ENCODE measurements around the gene ARHGAP6. TPM values are rescaled to one million over a fixed set of nuclear protein-coding genes. Genes with fewer than 3 reads are reported as not detected.

The ARHGAP6 gene
- total and polyA plus RNA-seq, 2 of the 4 experiments (the other 2 are of a cell fraction): 1.4 to 1.8 TPM

DNA sequence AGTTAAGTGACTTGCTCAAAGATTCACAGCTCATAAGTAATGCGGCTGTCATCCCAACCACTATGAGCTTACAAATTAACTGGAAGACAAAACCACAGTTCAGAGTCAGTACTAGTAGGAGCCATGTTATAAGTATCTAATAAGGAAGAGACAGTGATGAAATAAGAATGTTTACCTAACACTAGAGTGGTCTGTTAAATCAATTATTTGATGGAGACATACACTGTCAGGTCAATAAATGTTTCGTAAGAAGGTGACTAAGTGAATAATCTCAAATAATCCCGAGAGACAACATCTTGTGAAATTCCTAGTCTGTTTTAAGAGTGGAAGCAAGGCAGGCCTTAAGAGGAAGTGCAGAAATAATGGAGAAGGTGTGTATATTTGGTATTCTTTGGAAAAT lies 398.3 kb downstream of the ARHGAP6 start:
- no peak overlapping the region for H3K56ac ChIP-seq (ENCODE audit: extremely low read depth, insufficient read depth, low read length)
- no peak overlapping the region for H3K23ac ChIP-seq (ENCODE audit: low read depth, low read length)
- no peaks in the 10 kb centered on the region; the same call in 1 of the 2 replicates for H3K4me1 ChIP-seq (ENCODE audit: control insufficient read depth, insufficient read depth, low read length)
- DNase-seq: no peak
- dilution Hi-C loops (cut with HindIII; ENCODE audit: low sequenced_read_pairs, unreplicated experiment): no loop called here
- no peak overlapping the region for H2BK5ac ChIP-seq (ENCODE audit: low read depth, low read length, poor library complexity, severe bottlenecking)
- no peak overlapping the region for H3K14ac ChIP-seq (replicated peaks; ENCODE audit: low read depth, low read length)
- H2AK9ac ChIP-seq (replicated peaks; ENCODE audit: low read depth, low read length, poor library complexity): no peak overlapping the region
- no peak for ATAC-seq (ENCODE audit: low read depth)
- no peaks in the 10 kb centered on the region for H3K9me3 ChIP-seq (ENCODE audit: control insufficient read depth, insufficient read depth, low read length)
- CTCF ChIA-PET: no interaction called here
- H2AK5ac ChIP-seq (ENCODE audit: low read depth, low read length): no peak overlapping the region
- no peak overlapping the region for H3K4me2 ChIP-seq (ENCODE audit: low read depth, low read length)
- H2BK20ac ChIP-seq (ENCODE audit: low read depth, low read length): no peak overlapping the region
- H3K4me3 ChIP-seq (ENCODE audit: insufficient read depth, low read depth, low read length): no peak overlapping the region
- no peak overlapping the region for H2BK120ac ChIP-seq (ENCODE audit: low read depth, low read length)
- in situ Hi-C loops (cut with MboI; ENCODE audit: low sequenced_read_pairs): no loop called here
- no peaks in the 10 kb centered on the region for H4K20me1 ChIP-seq (ENCODE audit: insufficient read depth, low read length)
- H3K9me1 ChIP-seq (ENCODE audit: insufficient read depth, low read length): no peaks in the 10 kb centered on the region
- no peak overlapping the region for H4K5ac ChIP-seq (ENCODE audit: low read depth, low read length)
- no TSS peak for BruUV-seq (replicated peaks)
- intact Hi-C loops (cut with micrococcal nuclease): no loop called here
- no peak overlapping the region for H4K91ac ChIP-seq (ENCODE audit: insufficient read depth, low read depth, low read length)
- no peak overlapping the region for H2BK15ac ChIP-seq (ENCODE audit: low read depth, low read length)
- TF ChIP-seq BHLHE40 (IDR thresholded peaks at IDR 0.05; ENCODE audit: low read depth, low read length) (no peak), RCOR1 (IDR thresholded peaks at IDR 0.05; ENCODE audit: insufficient replicate concordance, low read length) (no peak), USF2 (IDR thresholded peaks at IDR 0.05; ENCODE audit: low read depth, low read length) (no peak), MAFK (IDR thresholded peaks at IDR 0.05; ENCODE audit: low read depth, low read length) (no peak), POLR2A (IDR thresholded peaks at IDR 0.05; ENCODE audit: low read depth, low read length) (no peak), SMC3 (IDR thresholded peaks at IDR 0.05; ENCODE audit: low read depth, low read length) (no peak), NFE2L2 (IDR thresholded peaks at IDR 0.05; ENCODE audit: low read depth, low read length) (no peak), CHD1 (IDR thresholded peaks at IDR 0.05; ENCODE audit: low read depth, low read length) (no peak), ELK1 (IDR thresholded peaks at IDR 0.05; ENCODE audit: borderline replicate concordance, low read depth, low read length) (no peak), MXI1 (IDR thresholded peaks at IDR 0.05; ENCODE audit: borderline replicate concordance, low read depth, low read length) (no peak), MAZ (IDR thresholded peaks at IDR 0.05; ENCODE audit: borderline replicate concordance, low read depth, low read length) (no peak)
- TF ChIP-seq, protein P1, sequence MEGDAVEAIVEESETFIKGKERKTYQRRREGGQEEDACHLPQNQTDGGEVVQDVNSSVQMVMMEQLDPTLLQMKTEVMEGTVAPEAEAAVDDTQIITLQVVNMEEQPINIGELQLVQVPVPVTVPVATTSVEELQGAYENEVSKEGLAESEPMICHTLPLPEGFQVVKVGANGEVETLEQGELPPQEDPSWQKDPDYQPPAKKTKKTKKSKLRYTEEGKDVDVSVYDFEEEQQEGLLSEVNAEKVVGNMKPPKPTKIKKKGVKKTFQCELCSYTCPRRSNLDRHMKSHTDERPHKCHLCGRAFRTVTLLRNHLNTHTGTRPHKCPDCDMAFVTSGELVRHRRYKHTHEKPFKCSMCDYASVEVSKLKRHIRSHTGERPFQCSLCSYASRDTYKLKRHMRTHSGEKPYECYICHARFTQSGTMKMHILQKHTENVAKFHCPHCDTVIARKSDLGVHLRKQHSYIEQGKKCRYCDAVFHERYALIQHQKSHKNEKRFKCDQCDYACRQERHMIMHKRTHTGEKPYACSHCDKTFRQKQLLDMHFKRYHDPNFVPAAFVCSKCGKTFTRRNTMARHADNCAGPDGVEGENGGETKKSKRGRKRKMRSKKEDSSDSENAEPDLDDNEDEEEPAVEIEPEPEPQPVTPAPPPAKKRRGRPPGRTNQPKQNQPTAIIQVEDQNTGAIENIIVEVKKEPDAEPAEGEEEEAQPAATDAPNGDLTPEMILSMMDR (conservative IDR thresholded peaks at IDR 0.05; ENCODE audit: low read depth, low read length): no peak
- no peak overlapping the region for H3K27ac ChIP-seq (ENCODE audit: insufficient read depth, low read length)
- no CpG with 5 or more reads among the region's 3 CpGs for WGBS, 2 experiments (ENCODE audit: extremely low coverage in 2 of 2, insufficient read length in 1 of 2)
- H3K4ac ChIP-seq (ENCODE audit: low read depth, low read length): no peak overlapping the region
- POLR2A ChIA-PET (ENCODE audit: unreplicated experiment): no interaction called here
- no peaks in the 10 kb centered on the region for H3K36me3 ChIP-seq (ENCODE audit: control insufficient read depth, insufficient read depth, low read length)
- H3K9ac ChIP-seq (ENCODE audit: low read depth, low read length): no peak overlapping the region
- H2AFZ ChIP-seq (replicated peaks; ENCODE audit: low read length, poor library complexity): no peak overlapping the region
- no peak overlapping the region for H3K18ac ChIP-seq (ENCODE audit: low read depth, low read length)
- no peak overlapping the region for H4K8ac ChIP-seq (ENCODE audit: low read depth in 2 of 2, low read length in 2 of 2)
- no peaks in the 10 kb centered on the region for H3K79me1 ChIP-seq (ENCODE audit: low read depth in 1 of 2, low read length in 2 of 2)
- H3K27me3 ChIP-seq (ENCODE audit: control insufficient read depth, insufficient read depth, low read length): no peaks in the 10 kb centered on the region
